Psoas muscle (tissue), 8 donors: ENCODE data around the gene EREG. TPM values are rescaled to one million over a fixed set of nuclear protein-coding genes. Genes with fewer than 3 reads are reported as not detected.

ENCODE experiments used
- ATAC-seq, 4 donors: fragments of 200-7000 bp; cut with Tn5 transposase; one replicate each; pipeline ENCODE4 v1.9.1; 2020; ENCODE audit warnings: moderate library complexity in 3 of 4, mild to moderate bottlenecking in 2 of 4
- DNase-seq, 2 donors: peaks; one replicate each; pipeline ENCODE4 v3.0.0-alpha.2; 2020
- H3K27ac ChIP-seq: fragments of 200-600 bp; one replicate; pipeline ENCODE4 v1.8.0; 2022
- H3K27me3 ChIP-seq, 3 donors: fragments of 200-600 bp in 1 of 3; one replicate each; pipeline versions ENCODE4 v1.6.1 to v1.8.0; 2013 to 2022; ENCODE audit warnings: low read length in 2 of 3, mild to moderate bottlenecking in 2 of 3, moderate library complexity in 1 of 3; ENCODE audit not compliant: insufficient read depth in 3 of 3
- H3K36me3 ChIP-seq, 2 donors: fragments of 200-600 bp in 1 of 2; one replicate each; pipeline versions ENCODE4 v1.6.1 to v1.8.0; 2013 to 2022; ENCODE audit warnings: low read depth in 1 of 2, mild to moderate bottlenecking in 1 of 2, moderate library complexity in 1 of 2; ENCODE audit not compliant: insufficient read depth in 1 of 2
- H3K4me1 ChIP-seq: fragments of 200-600 bp; one replicate; pipeline ENCODE4 v1.8.0; 2022
- H3K4me3 ChIP-seq: fragments of 200-600 bp; one replicate; pipeline ENCODE4 v1.8.0; 2022; ENCODE audit warnings: mild to moderate bottlenecking
- H3K9me3 ChIP-seq: fragments of 200-600 bp; one replicate; pipeline ENCODE4 v1.8.0; 2022
- CTCF ChIP-seq: fragments of 200-600 bp; IDR thresholded peaks from one replicate; pipeline ENCODE4 v1.8.0; 2022; ENCODE audit warnings: antibody characterized with exemption
- WGBS, 3 donors: extraction: QIAGEN DNeasy Blood & Tissue Kit; methylation state at CpG; one replicate each; pipeline versions ENCODE4 v1.1.6 to v1.1.7; 2013; 5-methylcytosine and 5-hydroxymethylcytosine counted together
- intact Hi-C, 2 donors: fragments of 100-400 bp; cut with DNase I; formaldehyde crosslinking; loops; one replicate each; pipeline versions ENCODE4 v1.11.0 to v1.14.2; 2022
- polyA plus RNA-seq, 3 donors: library from polyadenylated mRNA; stranded (reverse); fragments of 200-250 nt; gene quantifications; one replicate each; pipeline ENCODE4 v1.2.3, GENCODE V29; 2013
- total RNA-seq, 4 donors: library from RNA; stranded (reverse); fragmentation: NEBNext Ultra II Directional in 2 of 4; extraction: Animal tissue kit (Norgen Biotek cat#: 25700) in 2 of 4; gene quantifications; one replicate each; pipeline versions ENCODE4 v1.2.1 to v1.2.4, GENCODE V29; 2021 to 2023
- donor health status: healthy with polysubstance abuse.
- donor health status: DM: no; HTN: no; CAD: no; lungs with moderate emphysema.
- donor health status: Bipolar disorder and iron deficiency.
- donor health status: healthy.
- donor health status: DM: yes; HTN: yes; CAD: no.
- donor health status: DM: no; HTN: no; CAD: no.
- donor health status: DM: no; HTN: no; CAD: no.
- donor health status: DM: yes; HTN: yes; CAD: no.

EREG gene
- total and polyA plus RNA-seq, 7 donors = 0.03 to 0.20 TPM; not detected in 5

GRCh38 chr4:74433043-74433442 is 68.1 kb downstream of the EREG start:
- no peak overlapping the region for H3K4me3 ChIP-seq
- TF ChIP-seq CTCF = no peak
- no peaks in the 10 kb centered on the region for H3K27me3 ChIP-seq
- DNase-seq = no peak
- no peaks in the 10 kb centered on the region for H3K36me3 ChIP-seq
- H3K27ac ChIP-seq = no peak overlapping the region
- no peaks in the 10 kb centered on the region for H3K9me3 ChIP-seq
- ATAC-seq = no peak
- 80 to 82% (median 81%) methylated on average over 2 of the region's 2 CpGs for WGBS, 3 donors
- H3K4me1 ChIP-seq = no peaks in the 10 kb centered on the region
- intact Hi-C loops = no loop called here

- TF ChIP-seq CTCF = no peak
- 60 to 70% (median 66%) methylated on average over 7 of the region's 7 CpGs for whole genome bisulfite sequencing, 3 donors
- Histone ChIP-seq H3K9me3 (no peaks in the 10 kb centered on the region), H3K4me3 (no peak overlapping the region), H3K27ac (no peak overlapping the region), H3K27me3 (no peaks in the 10 kb centered on the region), H3K4me1 (no peaks in the 10 kb centered on the region), H3K36me3 (no peaks in the 10 kb centered on the region)
- ATAC-seq (no peak), DNase-seq (no peak)
- intact Hi-C loops = no loop called here
Measured at GRCh38 chr4:74433541-74434172, 68.7 kb downstream of the EREG start.

GRCh38 chr4:74435296-74435695 is 70.4 kb downstream of the EREG start:
- Histone ChIP-seq H3K4me1 (no peaks in the 10 kb centered on the region), H3K4me3 (no peak overlapping the region), H3K36me3 (no peaks in the 10 kb centered on the region), H3K9me3 (no peaks in the 10 kb centered on the region), H3K27ac (no peak overlapping the region), H3K27me3 (no peaks in the 10 kb centered on the region)
- no peak for TF ChIP-seq CTCF
- WGBS, 3 donors = 83 to 92% (median 88%) methylated on average over 1 of the region's 1 CpG
- ATAC-seq = no peak
- intact Hi-C loops = no loop called here
- no peak for DNase-seq

GRCh38 chr4:74437866-74438265 is 72.9 kb downstream of the EREG start:
- Histone ChIP-seq H3K27me3 (no peaks in the 10 kb centered on the region), H3K4me3 (no peak overlapping the region), H3K9me3 (no peaks in the 10 kb centered on the region), H3K27ac (no peak overlapping the region), H3K36me3 (no peaks in the 10 kb centered on the region), H3K4me1 (no peaks in the 10 kb centered on the region)
- no peak for ATAC-seq
- 78 to 89% (median 82%) methylated on average over 3 of the region's 3 CpGs for WGBS, 3 donors
- intact Hi-C loops = no loop called here
- no peak for TF ChIP-seq CTCF
- no peak for DNase-seq

Other genes starting within 250 kb of the EREG start
- gene MTHFD2L, start 207.0 kb upstream of the EREG start, total RNA-seq = 10 to 100 TPM in 2 of 4 donors, 1 to 10 TPM in 2; 6.4 to 10.4 (median 9.7) TPM
- 10 to 100 TPM in 1 of 3 donors, 1 to 10 TPM in 2; 4.3 to 11.6 (median 7.3) TPM for gene MTHFD2L, start 207.0 kb upstream of the EREG start, polyA plus RNA-seq
- 1 to 10 TPM in 1 of 4 donors, under 1 TPM in 1, not detected in 2; 0.47 to 1.5 TPM for gene EPGN, start 56.7 kb upstream of the EREG start, total RNA-seq
- gene EPGN, start 56.7 kb upstream of the EREG start, polyA plus RNA-seq = 1 to 10 TPM in 1 of 3 donors, not detected in 2; 4.3 TPM
- gene AREG, start 80.0 kb downstream of the EREG start, total RNA-seq = 1 to 10 TPM in 2 of 4 donors, under 1 TPM in 1, not detected in 1; 0.25 to 1.3 (median 1.2) TPM
- gene AREG, start 80.0 kb downstream of the EREG start, polyA plus RNA-seq = 1 to 10 TPM in 1 of 3 donors, under 1 TPM in 2; 0.29 to 1.2 (median 0.31) TPM